HG02759 (cell line): ENCODE measurements around the gene SLCO1A2.
"Not testable (repeated sequence)": the region's sequence is repeated elsewhere in the genome, so short reads cannot be mapped to it uniquely, and the experiment has no call there.

ENCODE experiments used
- ATAC-seq: cut with Tn5 transposase; IDR thresholded peaks from one replicate; pipeline ENCODE4 v1.9.1; 2021; ENCODE audit warnings: mild to moderate bottlenecking, moderate library complexity; ENCODE audit not compliant: unreplicated experiment

Gene SLCO1A2

GRCh38 chr12:21334771-21335325, at the start of gene SLCO1A2:
Gene SLCO1A2, minus strand, starts transcription at chr12:21334917. Its CDS starts 270 bp downstream, at chr12:21334647.
- no peak for ATAC-seq

GRCh38 chr12:21384261-21384660, 49.5 kb upstream of the SLCO1A2 start:
- ATAC-seq, result no peak

GRCh38 chr12:21381320-21381719, 46.6 kb upstream of the SLCO1A2 start:
- not testable (repeated sequence) for ATAC-seq

GRCh38 chr12:21379218-21379617, 44.5 kb upstream of the SLCO1A2 start:
- no peak for ATAC-seq

GRCh38 chr12:21372602-21373001, 37.9 kb upstream of the SLCO1A2 start, which contains the start of gene IAPP:
Gene IAPP, plus strand, starts transcription at chr12:21372902. Its CDS starts 450 bp downstream, at chr12:21373352.
- ATAC-seq, result no peak

GRCh38 chr12:21370845-21371449, 36.2 kb upstream of the SLCO1A2 start:
- ATAC-seq, result no peak

- no peak for ATAC-seq
Observed at GRCh38 chr12:21369141-21369980, 34.6 kb upstream of the SLCO1A2 start.

- ATAC-seq, result not testable (repeated sequence)
Observed at GRCh38 chr12:21360632-21361031, 25.9 kb upstream of the SLCO1A2 start.

- no peak for ATAC-seq
Observed at GRCh38 chr12:21354641-21355040, 19.9 kb upstream of the SLCO1A2 start.

- ATAC-seq, result no peak
Observed at GRCh38 chr12:21353948-21354347, 19.2 kb upstream of the SLCO1A2 start.

GRCh38 chr12:21353487-21353886, 18.8 kb upstream of the SLCO1A2 start:
- ATAC-seq, result no peak

- no peak for ATAC-seq
Observed at GRCh38 chr12:21350975-21351374, 16.3 kb upstream of the SLCO1A2 start.

GRCh38 chr12:21346542-21347205, 12.0 kb upstream of the SLCO1A2 start:
- no peak for ATAC-seq

GRCh38 chr12:21343636-21344035, 8.9 kb upstream of the SLCO1A2 start:
- ATAC-seq, result no peak

GRCh38 chr12:21341769-21342168, 7.1 kb upstream of the SLCO1A2 start:
- no peak for ATAC-seq

- no peak for ATAC-seq
Observed at GRCh38 chr12:21340403-21340802, 5.7 kb upstream of the SLCO1A2 start.

- ATAC-seq, result no peak
Observed at GRCh38 chr12:21339921-21340320, 5.2 kb upstream of the SLCO1A2 start.

- no peak for ATAC-seq
Observed at GRCh38 chr12:21337959-21338744, 3.4 kb upstream of the SLCO1A2 start.

- no peak for ATAC-seq
Observed at GRCh38 chr12:21337453-21337852, 2.7 kb upstream of the SLCO1A2 start.

- ATAC-seq, result no peak
Observed at GRCh38 chr12:21336656-21337055, 1.9 kb upstream of the SLCO1A2 start.
